SK-N-SH treated with all-trans-retinoic acid at 6 μM for 48 hours (cell line): ENCODE data around the gene PMM2.

Experiments used
- ATAC-seq: fragments of 200-7000 bp; cut with Tn5 transposase; 3 replicates; pipeline ENCODE4 v1.9.1; 2020; ENCODE audit warnings: mild to moderate bottlenecking, moderate library complexity
- ARNTL ChIP-seq: fragments of 450-650 bp; formaldehyde crosslinking; IDR thresholded peaks from 2 replicates; pipeline ENCODE4 v1.5.0; 2020; ENCODE audit warnings: low read depth, mild to moderate bottlenecking, moderate library complexity, borderline replicate concordance
- BACH2 ChIP-seq: fragments of 250-450 bp; sonication (Bioruptor Pico); IDR thresholded peaks from 2 replicates; pipeline ENCODE4 v1.9.0; 2021; ENCODE audit warnings: mild to moderate bottlenecking, borderline replicate concordance
- CSDC2 ChIP-seq: fragments of 250-450 bp; sonication (Bioruptor Pico); IDR thresholded peaks from 2 replicates; pipeline ENCODE4 v1.5.0; 2020; ENCODE audit warnings: mild to moderate bottlenecking, moderate library complexity
- CSRNP3 ChIP-seq: fragments of 250-450 bp; sonication (Bioruptor Pico); IDR thresholded peaks from 2 replicates; pipeline ENCODE4 v1.5.1; 2021; ENCODE audit warnings: mild to moderate bottlenecking, moderate library complexity
- ESRRG ChIP-seq: fragments of 250-450 bp; sonication (Bioruptor Pico); IDR thresholded peaks from 2 replicates; pipeline ENCODE4 v1.6.1; 2021; ENCODE audit warnings: mild to moderate bottlenecking
- GLIS3 ChIP-seq: fragments of 250-450 bp; sonication (Bioruptor Pico); IDR thresholded peaks from 2 replicates; pipeline ENCODE4 v1.5.0; 2020; ENCODE audit warnings: mild to moderate bottlenecking, moderate library complexity
- ISL1 ChIP-seq: fragments of 250-450 bp; sonication (Bioruptor Pico); IDR thresholded peaks from 2 replicates; pipeline ENCODE4 v2.1.2; 2022; ENCODE audit warnings: mild to moderate bottlenecking, moderate library complexity
- OSR1 ChIP-seq: fragments of 250-450 bp; sonication (Bioruptor Pico); IDR thresholded peaks from 2 replicates; pipeline ENCODE4 v1.8.0; 2022; ENCODE audit warnings: moderate library complexity, mild to moderate bottlenecking, inconsistent platforms
- POU6F1 ChIP-seq: fragments of 250-450 bp; sonication (Bioruptor Pico); IDR thresholded peaks from 2 replicates; pipeline ENCODE4 v1.8.0; 2021; ENCODE audit warnings: low read depth, mild to moderate bottlenecking, moderate library complexity, borderline replicate concordance
- PPARA ChIP-seq: fragments of 250-450 bp; sonication (Bioruptor Pico); IDR thresholded peaks from 2 replicates; pipeline ENCODE4 v1.5.0; 2020; ENCODE audit warnings: mild to moderate bottlenecking, borderline replicate concordance
- RARB ChIP-seq: fragments of 250-450 bp; sonication (Bioruptor Pico); IDR thresholded peaks from 2 replicates; pipeline ENCODE4 v1.8.0; 2021; ENCODE audit warnings: mild to moderate bottlenecking, moderate library complexity
- SNAI2 ChIP-seq: fragments of 250-450 bp; sonication (Bioruptor Pico); IDR thresholded peaks from 2 replicates; pipeline ENCODE4 v1.5.0; 2020; ENCODE audit warnings: mild to moderate bottlenecking, moderate library complexity
- TCF4 ChIP-seq: fragments of 250-450 bp; sonication (Bioruptor Pico); IDR thresholded peaks from 2 replicates; pipeline ENCODE4 v1.8.0; 2021; ENCODE audit warnings: mild to moderate bottlenecking, moderate library complexity, borderline replicate concordance
- TSHZ2 ChIP-seq: fragments of 250-450 bp; sonication (Bioruptor Pico); IDR thresholded peaks from 2 replicates; pipeline ENCODE4 v1.5.0; 2020; ENCODE audit warnings: mild to moderate bottlenecking, moderate library complexity
- ZFP3 ChIP-seq: fragments of 250-450 bp; sonication (Bioruptor Pico); IDR thresholded peaks from 2 replicates; pipeline ENCODE4 v1.5.0; 2020; ENCODE audit warnings: mild to moderate bottlenecking, moderate library complexity
- ZFP30 ChIP-seq: fragments of 450-650 bp; formaldehyde crosslinking; IDR thresholded peaks from 2 replicates; pipeline ENCODE4 v1.5.0; 2022; ENCODE audit warnings: mild to moderate bottlenecking, moderate library complexity
- ZNF565 ChIP-seq: fragments of 450-650 bp; formaldehyde crosslinking; conservative IDR thresholded peaks from 2 replicates; pipeline ENCODE4 v1.5.0; 2020; ENCODE audit warnings: low read depth, mild to moderate bottlenecking, moderate library complexity
- ZNF70 ChIP-seq: fragments of 450-650 bp; formaldehyde crosslinking; IDR thresholded peaks from 2 replicates; pipeline ENCODE4 v1.5.0; 2020; ENCODE audit warnings: mild to moderate bottlenecking, moderate library complexity
- ZNF8 ChIP-seq: fragments of 450-650 bp; formaldehyde crosslinking; IDR thresholded peaks from 2 replicates; pipeline ENCODE4 v1.5.0; 2020; ENCODE audit warnings: mild to moderate bottlenecking, moderate library complexity
- TF ChIP-seq, protein P1 (sequence below): fragments of 250-450 bp; sonication (Bioruptor Pico); IDR thresholded peaks from 2 replicates; pipeline ENCODE4 v1.8.0; 2020; ENCODE audit warnings: mild to moderate bottlenecking, moderate library complexity, borderline replicate concordance
- TF ChIP-seq, protein P2 (sequence below): fragments of 250-450 bp; sonication (Bioruptor Pico); IDR thresholded peaks from 2 replicates; pipeline ENCODE4 v1.5.1; 2020; ENCODE audit warnings: low read depth, mild to moderate bottlenecking, moderate library complexity

Gene PMM2

GRCh38 chr16:8808613-8809353 is 11.1 kb downstream of the PMM2 start:
- ATAC-seq, result no peak
- TF ChIP-seq SNAI2 (CRISPR knock-in tag) (no peak), CSRNP3 (CRISPR knock-in tag) (no peak), PPARA (CRISPR knock-in tag) (no peak), RARB (CRISPR knock-in tag) (no peak), ZNF70 (CRISPR knock-in tag) (no peak), TCF4 (no peak), OSR1 (CRISPR knock-in tag) (no peak), ZNF8 (CRISPR knock-in tag) (no peak), ZNF565 (no peak), ZFP3 (CRISPR knock-in tag) (no peak), POU6F1 (CRISPR knock-in tag) (no peak), ESRRG (CRISPR knock-in tag) (no peak), ISL1 (CRISPR knock-in tag) (no peak), BACH2 (CRISPR knock-in tag) (no peak), GLIS3 (CRISPR knock-in tag) (no peak), CSDC2 (CRISPR knock-in tag) (no peak), ZFP30 (no peak)
- TF ChIP-seq, protein P1, sequence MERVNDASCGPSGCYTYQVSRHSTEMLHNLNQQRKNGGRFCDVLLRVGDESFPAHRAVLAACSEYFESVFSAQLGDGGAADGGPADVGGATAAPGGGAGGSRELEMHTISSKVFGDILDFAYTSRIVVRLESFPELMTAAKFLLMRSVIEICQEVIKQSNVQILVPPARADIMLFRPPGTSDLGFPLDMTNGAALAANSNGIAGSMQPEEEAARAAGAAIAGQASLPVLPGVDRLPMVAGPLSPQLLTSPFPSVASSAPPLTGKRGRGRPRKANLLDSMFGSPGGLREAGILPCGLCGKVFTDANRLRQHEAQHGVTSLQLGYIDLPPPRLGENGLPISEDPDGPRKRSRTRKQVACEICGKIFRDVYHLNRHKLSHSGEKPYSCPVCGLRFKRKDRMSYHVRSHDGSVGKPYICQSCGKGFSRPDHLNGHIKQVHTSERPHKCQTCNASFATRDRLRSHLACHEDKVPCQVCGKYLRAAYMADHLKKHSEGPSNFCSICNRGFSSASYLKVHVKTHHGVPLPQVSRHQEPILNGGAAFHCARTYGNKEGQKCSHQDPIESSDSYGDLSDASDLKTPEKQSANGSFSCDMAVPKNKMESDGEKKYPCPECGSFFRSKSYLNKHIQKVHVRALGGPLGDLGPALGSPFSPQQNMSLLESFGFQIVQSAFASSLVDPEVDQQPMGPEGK, result no peak
- TF ChIP-seq, protein P2, sequence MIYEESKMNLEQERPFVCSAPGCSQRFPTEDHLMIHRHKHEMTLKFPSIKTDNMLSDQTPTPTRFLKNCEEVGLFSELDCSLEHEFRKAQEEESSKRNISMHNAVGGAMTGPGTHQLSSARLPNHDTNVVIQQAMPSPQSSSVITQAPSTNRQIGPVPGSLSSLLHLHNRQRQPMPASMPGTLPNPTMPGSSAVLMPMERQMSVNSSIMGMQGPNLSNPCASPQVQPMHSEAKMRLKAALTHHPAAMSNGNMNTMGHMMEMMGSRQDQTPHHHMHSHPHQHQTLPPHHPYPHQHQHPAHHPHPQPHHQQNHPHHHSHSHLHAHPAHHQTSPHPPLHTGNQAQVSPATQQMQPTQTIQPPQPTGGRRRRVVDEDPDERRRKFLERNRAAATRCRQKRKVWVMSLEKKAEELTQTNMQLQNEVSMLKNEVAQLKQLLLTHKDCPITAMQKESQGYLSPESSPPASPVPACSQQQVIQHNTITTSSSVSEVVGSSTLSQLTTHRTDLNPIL, result no peak

- TF ChIP-seq ZFP3 (CRISPR knock-in tag) (no peak), ZNF565 (no peak), TSHZ2 (CRISPR knock-in tag) (no peak), ARNTL (CRISPR knock-in tag) (no peak)
- TF ChIP-seq, all 23 proteins: peak for 0
- ATAC-seq, result no peak
Observed at GRCh38 chr16:8812162-8812843, 14.7 kb downstream of the PMM2 start.
